ENCODE measurements around the gene CSF3. TPM values are rescaled to one million over a fixed set of nuclear protein-coding genes. Genes with fewer than 3 reads are reported as not detected.
A peak's percentile ranks its signal among the peaks of the same experiment; 100 is the strongest.

CSF3 gene
- total and polyA plus RNA-seq, 2 of the 13 experiments (the other 11 are each of a cell fraction or from before 2014, with no cell fraction given), result 0.09 TPM; not detected in 1

DNA sequence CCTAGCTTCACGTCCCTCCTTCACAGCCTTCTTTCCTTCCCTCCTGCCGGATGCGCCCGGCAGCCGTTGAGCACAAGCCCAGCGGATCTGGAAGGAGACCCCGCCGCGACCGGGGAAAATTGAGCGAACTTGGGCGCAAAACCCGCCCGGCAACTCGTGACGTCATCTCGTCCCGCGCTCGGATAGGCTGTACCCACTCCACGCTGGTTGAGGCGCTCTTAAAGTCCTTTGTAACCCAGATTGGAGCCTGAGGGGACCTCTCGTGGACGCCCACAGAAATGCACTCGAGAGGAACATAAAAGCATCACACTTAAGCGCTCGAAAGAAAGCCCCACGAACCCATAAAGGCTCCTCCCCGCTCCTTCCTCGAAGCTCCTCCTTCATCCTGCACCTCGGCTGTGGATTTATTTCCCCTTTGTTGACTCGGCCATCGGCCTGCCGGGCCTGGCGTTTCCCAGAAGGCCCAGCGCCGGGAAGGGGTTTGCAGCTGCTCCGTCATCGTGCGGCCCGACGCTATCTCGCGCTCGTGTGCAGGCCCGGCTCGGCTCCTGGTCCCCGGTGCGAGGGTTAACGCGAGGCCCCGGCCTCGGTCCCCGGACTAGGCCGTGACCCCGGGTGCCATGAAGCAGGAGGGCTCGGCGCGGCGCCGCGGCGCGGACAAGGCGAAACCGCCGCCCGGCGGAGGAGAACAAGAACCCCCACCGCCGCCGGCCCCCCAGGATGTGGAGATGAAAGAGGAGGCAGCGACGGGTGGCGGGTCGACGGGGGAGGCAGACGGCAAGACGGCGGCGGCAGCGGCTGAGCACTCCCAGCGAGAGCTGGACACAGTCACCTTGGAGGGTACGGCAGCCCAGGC lies 34.7 kb upstream of the CSF3 start, which contains the start of gene PSMD3 (continued):
- TF ChIP-seq, protein P1, sequence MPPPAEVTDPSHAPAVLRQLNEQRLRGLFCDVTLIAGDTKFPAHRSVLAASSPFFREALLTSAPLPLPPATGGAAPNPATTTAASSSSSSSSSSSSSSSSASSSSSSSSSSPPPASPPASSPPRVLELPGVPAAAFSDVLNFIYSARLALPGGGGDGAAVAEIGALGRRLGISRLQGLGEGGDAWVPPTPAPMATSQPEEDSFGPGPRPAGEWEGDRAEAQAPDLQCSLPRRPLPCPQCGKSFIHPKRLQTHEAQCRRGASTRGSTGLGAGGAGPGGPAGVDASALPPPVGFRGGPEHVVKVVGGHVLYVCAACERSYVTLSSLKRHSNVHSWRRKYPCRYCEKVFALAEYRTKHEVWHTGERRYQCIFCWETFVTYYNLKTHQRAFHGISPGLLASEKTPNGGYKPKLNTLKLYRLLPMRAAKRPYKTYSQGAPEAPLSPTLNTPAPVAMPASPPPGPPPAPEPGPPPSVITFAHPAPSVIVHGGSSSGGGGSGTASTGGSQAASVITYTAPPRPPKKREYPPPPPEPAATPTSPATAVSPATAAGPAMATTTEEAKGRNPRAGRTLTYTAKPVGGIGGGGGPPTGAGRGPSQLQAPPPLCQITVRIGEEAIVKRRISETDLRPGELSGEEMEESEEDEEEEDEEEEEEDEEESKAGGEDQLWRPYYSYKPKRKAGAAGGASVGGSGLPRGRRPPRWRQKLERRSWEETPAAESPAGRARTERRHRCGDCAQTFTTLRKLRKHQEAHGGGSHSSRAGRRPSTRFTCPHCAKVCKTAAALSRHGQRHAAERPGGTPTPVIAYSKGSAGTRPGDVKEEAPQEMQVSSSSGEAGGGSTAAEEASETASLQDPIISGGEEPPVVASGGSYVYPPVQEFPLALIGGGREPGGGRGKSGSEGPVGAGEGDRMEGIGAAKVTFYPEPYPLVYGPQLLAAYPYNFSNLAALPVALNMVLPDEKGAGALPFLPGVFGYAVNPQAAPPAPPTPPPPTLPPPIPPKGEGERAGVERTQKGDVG (CRISPR knock-in tag; IDR thresholded peaks at IDR 0.05; ENCODE audit: borderline replicate concordance), result peak; percentile 93; the same call in 1 of the 2 replicates
- TF ChIP-seq ZMYM2 (CRISPR knock-in tag; IDR thresholded peaks at IDR 0.05), result peak; percentile 41
- peak; percentile 81; the same call in 1 of the 2 replicates for TF ChIP-seq BRD4 (CRISPR knock-in tag; IDR thresholded peaks at IDR 0.05)
- peak; percentile 86 for TF ChIP-seq TAF15 (IDR thresholded peaks at IDR 0.05; ENCODE audit: low read depth, low read length, poor library complexity, severe bottlenecking)
- TF ChIP-seq, protein P2, sequence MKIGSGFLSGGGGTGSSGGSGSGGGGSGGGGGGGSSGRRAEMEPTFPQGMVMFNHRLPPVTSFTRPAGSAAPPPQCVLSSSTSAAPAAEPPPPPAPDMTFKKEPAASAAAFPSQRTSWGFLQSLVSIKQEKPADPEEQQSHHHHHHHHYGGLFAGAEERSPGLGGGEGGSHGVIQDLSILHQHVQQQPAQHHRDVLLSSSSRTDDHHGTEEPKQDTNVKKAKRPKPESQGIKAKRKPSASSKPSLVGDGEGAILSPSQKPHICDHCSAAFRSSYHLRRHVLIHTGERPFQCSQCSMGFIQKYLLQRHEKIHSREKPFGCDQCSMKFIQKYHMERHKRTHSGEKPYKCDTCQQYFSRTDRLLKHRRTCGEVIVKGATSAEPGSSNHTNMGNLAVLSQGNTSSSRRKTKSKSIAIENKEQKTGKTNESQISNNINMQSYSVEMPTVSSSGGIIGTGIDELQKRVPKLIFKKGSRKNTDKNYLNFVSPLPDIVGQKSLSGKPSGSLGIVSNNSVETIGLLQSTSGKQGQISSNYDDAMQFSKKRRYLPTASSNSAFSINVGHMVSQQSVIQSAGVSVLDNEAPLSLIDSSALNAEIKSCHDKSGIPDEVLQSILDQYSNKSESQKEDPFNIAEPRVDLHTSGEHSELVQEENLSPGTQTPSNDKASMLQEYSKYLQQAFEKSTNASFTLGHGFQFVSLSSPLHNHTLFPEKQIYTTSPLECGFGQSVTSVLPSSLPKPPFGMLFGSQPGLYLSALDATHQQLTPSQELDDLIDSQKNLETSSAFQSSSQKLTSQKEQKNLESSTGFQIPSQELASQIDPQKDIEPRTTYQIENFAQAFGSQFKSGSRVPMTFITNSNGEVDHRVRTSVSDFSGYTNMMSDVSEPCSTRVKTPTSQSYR (CRISPR knock-in tag; IDR thresholded peaks at IDR 0.05; ENCODE audit: borderline replicate concordance), result peak; percentile 69
- peak; percentile 42; the same call in 1 of the 2 replicates for TF ChIP-seq ZNF652 (CRISPR knock-in tag; IDR thresholded peaks at IDR 0.05; ENCODE audit: borderline replicate concordance, low read depth)
- peak; percentile 99 for TF ChIP-seq KDM5B (CRISPR knock-in tag; IDR thresholded peaks at IDR 0.05; ENCODE audit: borderline replicate concordance)
- peak; percentile 61; the same call in 1 of the 2 replicates for TF ChIP-seq NFE2L2 (IDR thresholded peaks at IDR 0.05; ENCODE audit: low read length)
- TF ChIP-seq ZNF556 (CRISPR knock-in tag; IDR thresholded peaks at IDR 0.05; ENCODE audit: borderline replicate concordance), result peak; percentile 97
- no peak; the same call in 1 of the 2 replicates for TF ChIP-seq CHCHD3 (CRISPR knock-in tag; IDR thresholded peaks at IDR 0.05)
- TF ChIP-seq CEBPG (CRISPR knock-in tag; IDR thresholded peaks at IDR 0.05), result peak; percentile 69; the same call in 1 of the 2 replicates
- TF ChIP-seq, protein P3, sequence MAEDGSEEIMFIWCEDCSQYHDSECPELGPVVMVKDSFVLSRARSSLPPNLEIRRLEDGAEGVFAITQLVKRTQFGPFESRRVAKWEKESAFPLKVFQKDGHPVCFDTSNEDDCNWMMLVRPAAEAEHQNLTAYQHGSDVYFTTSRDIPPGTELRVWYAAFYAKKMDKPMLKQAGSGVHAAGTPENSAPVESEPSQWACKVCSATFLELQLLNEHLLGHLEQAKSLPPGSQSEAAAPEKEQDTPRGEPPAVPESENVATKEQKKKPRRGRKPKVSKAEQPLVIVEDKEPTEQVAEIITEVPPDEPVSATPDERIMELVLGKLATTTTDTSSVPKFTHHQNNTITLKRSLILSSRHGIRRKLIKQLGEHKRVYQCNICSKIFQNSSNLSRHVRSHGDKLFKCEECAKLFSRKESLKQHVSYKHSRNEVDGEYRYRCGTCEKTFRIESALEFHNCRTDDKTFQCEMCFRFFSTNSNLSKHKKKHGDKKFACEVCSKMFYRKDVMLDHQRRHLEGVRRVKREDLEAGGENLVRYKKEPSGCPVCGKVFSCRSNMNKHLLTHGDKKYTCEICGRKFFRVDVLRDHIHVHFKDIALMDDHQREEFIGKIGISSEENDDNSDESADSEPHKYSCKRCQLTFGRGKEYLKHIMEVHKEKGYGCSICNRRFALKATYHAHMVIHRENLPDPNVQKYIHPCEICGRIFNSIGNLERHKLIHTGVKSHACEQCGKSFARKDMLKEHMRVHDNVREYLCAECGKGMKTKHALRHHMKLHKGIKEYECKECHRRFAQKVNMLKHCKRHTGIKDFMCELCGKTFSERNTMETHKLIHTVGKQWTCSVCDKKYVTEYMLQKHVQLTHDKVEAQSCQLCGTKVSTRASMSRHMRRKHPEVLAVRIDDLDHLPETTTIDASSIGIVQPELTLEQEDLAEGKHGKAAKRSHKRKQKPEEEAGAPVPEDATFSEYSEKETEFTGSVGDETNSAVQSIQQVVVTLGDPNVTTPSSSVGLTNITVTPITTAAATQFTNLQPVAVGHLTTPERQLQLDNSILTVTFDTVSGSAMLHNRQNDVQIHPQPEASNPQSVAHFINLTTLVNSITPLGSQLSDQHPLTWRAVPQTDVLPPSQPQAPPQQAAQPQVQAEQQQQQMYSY (CRISPR knock-in tag; IDR thresholded peaks at IDR 0.05), result peak; percentile 41; the same call in 1 of the 2 replicates
- TF ChIP-seq ZNF530 (CRISPR knock-in tag; IDR thresholded peaks at IDR 0.05; ENCODE audit: low read depth), result 0 out of 2 replicates have a peak, but pooled peaks have one; percentile 73
- TF ChIP-seq ZNF124 (CRISPR knock-in tag; IDR thresholded peaks at IDR 0.05), result peak; percentile 82; the same call in 1 of the 2 replicates
- peak; percentile 71 for TF ChIP-seq FOXO1 (CRISPR knock-in tag; IDR thresholded peaks at IDR 0.05)
- TF ChIP-seq SATB2 (CRISPR knock-in tag; IDR thresholded peaks at IDR 0.05), result peak; percentile 84
- peak; percentile 94 for TF ChIP-seq GABPB1 (CRISPR knock-in tag; IDR thresholded peaks at IDR 0.05)
- TF ChIP-seq NCOR1 (IDR thresholded peaks at IDR 0.05; ENCODE audit: borderline replicate concordance, low read length), result peak; percentile 7; the same call in 1 of the 2 replicates
- peak; percentile 99 for TF ChIP-seq ZNF225 (CRISPR knock-in tag; IDR thresholded peaks at IDR 0.05)
- TF ChIP-seq KAT7 (CRISPR knock-in tag; IDR thresholded peaks at IDR 0.05; ENCODE audit: borderline replicate concordance), result peak; percentile 99

All from HepG2 (cell line).